Measurements from ENCODE around the gene PSMA6.
"Not testable (repeated sequence)": the region's sequence is repeated elsewhere in the genome, so short reads cannot be mapped to it uniquely, and the experiment has no call there.

The PSMA6 gene

DNA sequence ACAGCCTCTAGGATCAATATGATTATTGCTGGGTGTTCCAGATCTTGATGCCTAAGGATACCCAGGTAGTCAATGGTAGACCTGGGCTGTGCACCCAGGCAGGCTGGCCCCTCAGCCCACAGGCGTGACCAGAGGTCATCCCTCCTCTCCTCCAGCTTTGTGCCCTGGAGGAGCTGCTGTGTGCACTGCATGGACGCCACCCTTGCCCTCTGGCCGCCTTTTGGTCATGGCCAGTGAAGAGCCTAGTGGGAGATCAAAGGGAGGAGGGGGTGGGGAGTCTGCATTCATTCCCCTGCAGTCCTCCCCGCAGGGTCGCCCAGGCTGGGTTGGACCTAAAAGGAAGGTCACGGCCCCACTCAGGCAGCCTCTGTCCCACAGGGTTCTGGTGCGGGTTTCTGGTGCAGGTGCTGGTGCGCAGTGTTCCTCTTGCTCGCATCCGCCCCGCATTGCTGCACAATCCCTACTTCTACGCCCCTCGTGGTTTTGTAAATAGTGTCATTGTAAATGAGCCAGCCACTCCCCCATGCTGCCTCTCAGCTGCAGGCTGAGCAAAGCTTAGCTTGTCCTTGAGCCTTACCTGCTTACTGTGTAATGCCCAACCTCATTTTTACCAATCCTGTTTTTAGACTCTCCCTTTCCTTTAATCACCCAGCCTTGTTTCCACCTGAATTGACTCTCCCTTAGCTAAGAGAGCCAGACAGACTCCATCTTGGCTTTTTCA, 55.3 kb downstream of the PSMA6 start:
- no peak overlapping the region for H3K4me3 ChIP-seq (ENCODE audit: low read depth, low read length)
- ChIA-PET POLR2A (no interaction called here), CTCF (interaction anchor here (1.4 kb wide), 1 partner anchor 18 kb away, joined by 3 read pairs; no protein-coding TSS in a partner anchor)
- no peak for DNase-seq (ENCODE audit: low read depth, low spot score)
- no peak for TF ChIP-seq CTCF (IDR thresholded peaks at IDR 0.05; ENCODE audit: insufficient read depth, low read length, missing control alignments)

GRCh38 chr14:35348044-35348380, 55.8 kb downstream of the PSMA6 start:
- CTCF ChIA-PET: interaction anchor here (1.4 kb wide), 1 partner anchor 17 kb away, joined by 3 read pairs; no protein-coding TSS in a partner anchor
- H3K4me3 ChIP-seq (ENCODE audit: low read depth, low read length); POLR2A ChIA-PET; DNase-seq (ENCODE audit: low read depth, low spot score): not testable (repeated sequence)

GRCh38 chr14:35349496-35350365, 57.5 kb downstream of the PSMA6 start:
- TF ChIP-seq CTCF (IDR thresholded peaks at IDR 0.05; ENCODE audit: insufficient read depth, low read length, missing control alignments): no peak
- ChIA-PET CTCF (no interaction called here), POLR2A (no interaction called here)
- DNase-seq (ENCODE audit: low read depth, low spot score): no peak
- H3K4me3 ChIP-seq (ENCODE audit: low read depth, low read length): no peak overlapping the region

- POLR2A ChIA-PET: no interaction called here
Measured at GRCh38 chr14:35351497-35351896, 59.3 kb downstream of the PSMA6 start.

GRCh38 chr14:35351897-35352273, 59.7 kb downstream of the PSMA6 start:
- H3K4me3 ChIP-seq (ENCODE audit: low read depth, low read length): no peak overlapping the region
- DNase-seq (ENCODE audit: low read depth, low spot score): no peak
- ChIA-PET CTCF (interaction anchor here (0.7 to 1.2 kb wide), 3 partner anchors 10 to 211 kb away, joined by 3 to 4 read pairs (median 3); no protein-coding TSS in a partner anchor), POLR2A (no interaction called here)
- no peak for TF ChIP-seq CTCF (IDR thresholded peaks at IDR 0.05; ENCODE audit: insufficient read depth, low read length, missing control alignments)

More at GRCh38 chr14:35351497-35351896, 59.3 kb downstream of the PSMA6 start:
- no peak for TF ChIP-seq CTCF (IDR thresholded peaks at IDR 0.05; ENCODE audit: insufficient read depth, low read length, missing control alignments)
- H3K4me3 ChIP-seq (ENCODE audit: low read depth, low read length): no peak overlapping the region
- no peak for DNase-seq (ENCODE audit: low read depth, low spot score)
- CTCF ChIA-PET: interaction anchor here (0.7 to 1.2 kb wide), 3 partner anchors 10 to 211 kb away, joined by 3 to 4 read pairs (median 3); no protein-coding TSS in a partner anchor

DNA sequence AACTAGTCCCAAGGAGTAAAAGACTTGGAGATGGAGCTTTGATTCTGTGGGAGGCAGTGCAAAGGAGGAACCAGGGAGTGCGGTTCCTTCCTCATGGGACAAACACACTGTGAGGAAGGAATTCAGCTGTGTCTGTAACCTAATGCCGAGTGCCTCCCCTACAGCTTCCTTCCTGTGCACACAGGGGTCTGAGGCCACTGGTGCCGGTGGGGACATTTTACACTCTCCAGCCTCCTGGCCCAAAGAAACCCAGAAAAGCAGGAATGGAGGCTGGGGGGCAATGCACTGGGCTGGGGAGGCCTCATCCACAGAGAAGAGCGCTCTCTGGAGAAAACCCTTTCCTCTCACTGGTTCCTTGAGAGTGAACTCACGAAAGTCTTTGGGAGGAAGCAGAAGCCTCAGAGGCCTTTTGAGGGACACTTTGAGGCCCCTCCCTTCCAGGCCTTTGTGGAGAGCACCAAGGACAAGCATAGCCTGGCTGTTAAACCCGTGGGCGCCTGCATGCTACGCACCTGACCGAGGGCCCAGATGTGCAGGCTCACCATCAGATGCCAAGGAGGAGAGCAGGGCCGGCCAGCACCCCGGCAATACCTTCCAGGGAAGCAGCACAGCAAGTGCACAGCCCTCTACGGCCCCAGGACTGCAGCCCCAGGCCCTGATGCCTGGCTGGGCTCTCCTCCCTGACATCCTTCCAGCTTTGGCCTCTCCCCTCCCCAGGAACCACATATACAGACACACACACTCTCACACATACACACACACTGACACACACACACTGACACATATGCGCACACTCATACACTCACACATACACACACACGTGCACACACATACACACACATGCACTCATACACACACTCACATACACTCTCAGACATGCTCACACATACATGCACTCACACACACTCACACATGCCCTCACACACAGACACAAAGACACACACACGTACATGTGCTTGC, 60.4 kb downstream of the PSMA6 start:
- no peak overlapping the region for H3K4me3 ChIP-seq (ENCODE audit: low read depth, low read length)
- no peak for DNase-seq (ENCODE audit: low read depth, low spot score)
- ChIA-PET POLR2A (no interaction called here), CTCF (interaction anchor here (0.7 to 1.2 kb wide), 3 partner anchors 11 to 212 kb away, joined by 3 to 4 read pairs (median 3); no protein-coding TSS in a partner anchor)
- no peak for TF ChIP-seq CTCF (IDR thresholded peaks at IDR 0.05; ENCODE audit: insufficient read depth, low read length, missing control alignments)
